Measurements from ENCODE around the gene DSC2.
"Not testable (repeated sequence)": the region's sequence is repeated elsewhere in the genome, so short reads cannot be mapped to it uniquely, and the experiment has no call there.

DSC2 gene

GRCh38 chr18:31042084-31042405 is 60.2 kb downstream of the DSC2 start:
- no peak for DNase-seq

DNA sequence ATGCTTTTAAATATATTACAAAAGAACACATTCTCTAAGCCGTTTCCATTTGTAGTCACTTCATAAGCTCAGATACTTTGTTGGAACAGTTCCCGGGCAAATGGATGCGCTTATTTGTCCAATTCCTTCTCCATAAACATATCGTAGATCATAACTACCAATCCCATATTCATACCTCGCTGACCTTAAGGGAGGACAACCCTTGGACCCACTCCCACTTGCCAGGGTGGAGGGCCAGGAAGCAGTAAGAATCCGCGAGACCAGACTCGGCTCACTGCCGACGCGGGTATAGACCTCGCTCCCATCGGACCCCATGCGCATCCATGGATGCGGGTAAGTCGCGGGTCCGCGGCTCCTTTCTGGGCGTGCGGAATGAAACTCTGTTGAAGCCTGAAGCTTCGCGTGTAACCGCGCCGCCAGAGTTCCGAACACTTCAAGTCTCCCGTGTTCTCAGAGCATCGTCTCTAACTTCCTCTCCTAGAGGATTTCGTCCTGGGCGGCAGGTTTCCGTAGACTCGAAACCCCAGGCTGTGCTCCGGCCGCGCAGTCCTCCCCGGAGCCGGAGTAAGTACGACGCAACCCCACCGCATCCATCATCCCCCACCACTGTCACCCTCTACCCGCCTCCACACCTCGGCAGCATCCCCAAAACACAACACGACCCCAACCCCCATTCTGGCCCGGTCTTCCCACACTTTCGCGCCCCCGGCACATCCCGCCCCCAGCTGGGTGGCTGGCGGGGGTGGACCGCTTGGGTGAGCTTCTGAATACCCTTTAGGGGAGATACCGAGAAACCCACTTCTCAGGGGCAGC is 60.7 kb downstream of the DSC2 start:
- DNase-seq, result no peak

- DNase-seq, result no peak
These were observed 61.4 kb downstream of the DSC2 start for GRCh38 chr18:31040686-31041270.

- DNase-seq, result no peak
These were observed 62.8 kb downstream of the DSC2 start for GRCh38 chr18:31039426-31039825.

DNA sequence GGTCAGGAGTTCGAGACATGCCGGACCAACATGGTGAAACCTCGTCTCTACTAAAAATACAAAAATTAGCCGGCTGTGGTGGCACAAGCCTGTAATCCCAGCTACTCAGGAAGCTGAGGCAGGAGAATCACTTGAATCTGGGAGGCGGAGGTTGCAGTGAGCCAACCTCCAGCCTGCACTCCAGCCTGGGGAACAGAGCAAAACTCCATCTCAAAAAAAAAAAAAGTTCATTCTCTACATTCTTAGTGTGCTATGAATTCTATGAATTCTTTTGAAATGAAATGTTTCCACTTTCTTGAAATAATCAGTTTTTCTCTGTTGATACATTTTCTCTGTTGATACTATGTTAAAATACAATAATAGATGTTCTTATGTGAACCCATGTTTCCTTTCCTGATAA is 64.5 kb downstream of the DSC2 start:
- DNase-seq, result not testable (repeated sequence)

DNA sequence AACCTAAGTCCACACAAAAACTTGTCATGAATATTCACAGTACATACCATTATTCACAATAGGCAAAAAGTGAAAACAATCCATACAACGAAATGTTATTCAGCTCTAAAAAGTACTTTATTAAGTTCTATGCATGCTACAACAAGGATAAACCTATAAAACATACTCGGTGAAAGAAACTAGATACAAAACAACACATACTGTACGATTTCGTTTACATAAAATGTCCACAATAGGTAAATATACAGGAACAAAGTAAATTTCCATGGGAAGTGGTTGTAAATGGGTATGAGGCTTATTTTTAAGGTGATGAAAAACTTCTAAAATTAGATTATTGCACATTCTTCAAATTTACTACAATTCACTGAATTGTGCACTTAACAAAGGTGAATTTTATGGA is 67.7 kb downstream of the DSC2 start:
- DNase-seq, result no peak

- DNase-seq, result no peak
These were observed 71.5 kb downstream of the DSC2 start for GRCh38 chr18:31030574-31031278.

GRCh38 chr18:31015715-31016434 is 86.3 kb downstream of the DSC2 start:
- DNase-seq, result no peak

DNA sequence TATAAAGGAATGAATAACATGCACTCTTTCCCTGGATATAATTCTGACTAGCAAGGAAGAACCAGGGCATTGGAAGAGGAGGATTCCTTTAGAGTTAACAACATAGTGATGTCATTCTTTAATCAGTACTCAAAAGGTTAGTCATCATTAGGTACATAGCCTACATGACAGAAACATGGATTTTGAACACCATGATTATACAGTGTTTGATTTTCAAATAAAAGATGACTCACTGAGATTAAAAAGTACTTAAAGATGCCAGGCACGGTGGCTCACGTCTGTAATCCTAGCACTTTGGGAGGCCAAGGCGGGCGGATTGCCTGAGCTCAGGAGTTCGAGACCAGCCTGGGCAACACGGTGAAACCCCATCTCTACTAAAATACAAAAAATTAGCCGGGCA is 90.8 kb downstream of the DSC2 start:
- not testable (repeated sequence) for DNase-seq

DNA sequence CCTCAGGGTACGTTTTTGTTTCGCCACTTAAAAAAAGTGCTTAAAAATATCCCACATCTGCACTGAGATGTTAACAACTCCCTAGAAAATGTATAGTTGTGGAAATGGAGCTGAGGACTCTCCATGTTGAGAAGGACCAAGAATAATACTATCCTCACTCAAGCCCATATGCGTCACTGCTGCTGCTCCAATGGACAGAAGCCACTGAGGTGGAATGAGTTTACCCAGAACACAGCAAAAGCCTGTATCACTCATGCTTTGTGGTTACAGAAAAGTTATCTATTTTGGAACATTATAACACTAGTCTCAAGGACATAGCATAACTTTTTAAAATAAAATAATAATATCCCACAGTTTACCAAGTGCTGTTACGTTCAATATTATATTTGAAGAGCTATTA is 91.6 kb downstream of the DSC2 start:
- DNase-seq, result no peak
